HCEC 1CT (cell line): Measurements from ENCODE around the gene CERT1.
"Not testable (repeated sequence)": the region's sequence is repeated elsewhere in the genome, so short reads cannot be mapped to it uniquely, and the experiment has no call there.

ENCODE experiments used
- DNase-seq: peaks from one replicate; pipeline ENCODE4 v3.0.0-alpha.2; 2017

CERT1 gene

DNA sequence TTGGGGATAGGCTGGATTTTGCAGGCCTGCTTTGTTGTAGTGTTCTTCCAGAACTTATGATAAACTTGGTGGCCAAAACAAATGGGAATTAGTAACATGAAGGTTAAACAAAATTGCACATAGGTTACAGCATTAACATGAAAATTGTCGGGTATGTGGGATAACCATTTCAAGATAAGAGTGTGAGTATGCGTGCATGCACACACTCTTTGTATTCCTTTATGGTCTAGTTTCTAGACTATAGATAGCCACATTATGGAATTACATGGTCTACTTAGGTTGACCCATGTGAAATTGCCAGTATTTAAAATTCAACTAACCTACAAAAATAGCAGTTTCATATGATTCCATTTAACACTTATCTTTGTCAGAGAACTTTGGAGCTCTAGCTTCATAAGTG, 173.0 kb downstream of the CERT1 start:
- DNase-seq = no peak

DNA sequence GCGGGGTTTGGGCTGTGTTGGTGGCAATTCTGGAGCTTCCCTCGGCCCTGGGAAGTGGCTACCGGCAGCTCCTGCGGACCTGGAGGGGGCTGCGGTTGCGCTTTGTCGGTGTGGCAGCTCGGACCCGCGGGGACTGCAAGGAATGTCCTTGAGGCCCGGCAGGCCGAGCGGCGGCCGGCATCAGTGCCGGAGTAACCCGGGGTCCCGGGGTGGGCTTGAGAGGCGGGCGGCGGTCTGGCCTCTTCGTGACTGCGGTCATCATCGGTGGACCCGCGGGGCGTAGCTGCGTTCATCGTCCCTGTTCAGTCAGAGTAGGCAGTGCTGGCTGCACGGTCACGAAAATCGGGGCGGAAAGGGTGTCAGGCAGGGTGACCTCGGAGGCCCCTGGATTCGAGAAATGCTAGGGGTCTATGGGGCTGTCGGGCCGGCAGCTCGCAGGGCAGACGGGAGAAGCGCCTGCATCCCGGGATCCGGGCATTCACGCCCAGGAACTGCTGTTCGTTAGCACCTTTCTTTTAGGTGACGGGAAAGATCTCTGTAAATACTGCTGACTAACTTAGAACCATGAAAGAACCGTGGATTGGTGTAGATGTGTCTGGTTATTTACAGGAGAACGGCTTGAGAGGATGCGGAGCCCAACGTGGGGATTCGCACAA, 173.9 kb downstream of the CERT1 start:
- DNase-seq = no peak

DNA sequence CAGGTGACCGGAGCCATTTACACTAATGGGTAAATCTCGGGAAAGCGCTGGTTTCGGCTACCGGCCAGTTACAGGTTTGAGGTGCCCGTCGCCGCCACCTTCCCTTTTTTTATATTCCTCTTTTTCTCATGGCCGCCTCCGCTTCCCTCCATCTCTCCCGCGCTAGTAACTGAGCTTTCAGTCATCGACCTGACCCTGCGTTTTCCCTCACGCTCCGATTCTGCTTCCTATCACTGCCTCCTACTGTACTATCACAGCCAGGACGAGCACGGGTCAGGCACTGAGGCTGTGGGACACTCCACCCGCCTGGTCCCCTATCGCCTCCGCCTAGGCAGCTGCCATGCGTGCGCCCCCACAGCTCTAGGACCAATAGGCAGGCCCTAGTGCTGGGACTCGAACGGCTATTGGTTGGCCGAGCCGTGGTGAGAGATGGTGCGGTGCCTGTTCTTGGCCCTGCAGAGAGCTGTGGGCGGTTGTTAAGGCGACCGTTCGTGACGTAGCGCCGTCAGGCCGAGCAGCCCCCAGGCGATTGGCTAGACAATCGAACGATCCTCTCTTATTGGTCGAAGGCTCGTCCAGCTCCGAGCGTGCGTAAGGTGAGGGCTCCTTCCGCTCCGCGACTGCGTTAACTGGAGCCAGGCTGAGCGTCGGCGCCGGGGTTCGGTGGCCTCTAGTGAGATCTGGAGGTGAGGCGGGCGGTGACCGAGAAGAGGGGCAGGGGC, 174.7 kb downstream of the CERT1 start, which contains the start of gene HMGCR:
Gene HMGCR (plus strand): TSS at position 606 of the 722 bp plus-strand sequence. CDS start 5,386 bp downstream, outside the sequence.
- DNase-seq = peak; percentile 100

DNA sequence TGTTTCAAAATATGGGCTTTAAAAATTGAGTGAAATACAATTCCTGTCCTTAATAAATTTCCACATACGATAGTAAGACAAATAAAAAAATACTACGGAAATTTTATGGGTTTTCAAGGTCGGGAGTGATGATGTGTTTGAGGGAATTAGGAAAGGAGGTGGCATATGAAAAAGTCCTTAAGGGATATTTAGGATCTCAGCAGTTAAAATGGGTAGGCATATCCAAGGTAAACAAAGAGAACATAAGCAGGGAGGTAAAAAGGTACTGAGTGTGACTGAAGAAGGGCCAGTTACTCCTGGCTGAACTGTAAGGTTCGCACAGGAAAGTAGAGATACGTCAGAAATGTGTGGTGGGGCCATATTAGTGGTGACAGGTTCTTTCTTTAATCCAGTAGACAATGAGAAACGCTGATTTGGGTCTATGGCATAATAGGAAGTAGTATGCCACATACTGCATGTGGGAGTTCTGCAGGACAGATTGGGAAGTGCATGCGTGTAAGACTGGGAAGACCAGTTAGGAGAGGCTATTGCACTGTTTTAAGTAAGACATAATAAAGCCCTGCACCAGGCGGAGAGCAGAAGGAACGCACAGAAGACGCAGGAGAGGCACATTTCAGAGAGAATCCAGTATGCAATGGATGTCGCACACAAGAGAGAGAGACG, 175.3 kb downstream of the CERT1 start:
- peak; percentile 89 for DNase-seq

DNA sequence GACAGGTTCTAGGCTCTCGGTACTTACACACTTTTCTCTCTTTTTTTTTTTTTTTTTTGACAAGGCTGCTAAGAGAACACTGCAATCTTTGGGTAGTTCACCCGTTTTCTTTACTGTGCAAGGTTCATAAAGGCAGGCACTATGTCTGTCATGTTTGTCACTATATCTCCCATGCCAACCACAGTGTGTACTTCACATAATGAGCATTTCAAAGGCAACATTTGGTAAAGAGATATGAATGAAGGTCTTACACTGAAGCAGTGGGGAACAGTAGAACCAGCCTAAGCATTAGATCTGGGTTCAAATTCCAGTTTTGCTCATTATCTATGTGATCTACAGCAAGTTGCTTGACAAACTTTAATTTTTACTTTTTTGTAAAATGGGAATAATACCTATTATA, 175.9 kb downstream of the CERT1 start:
- no peak for DNase-seq

DNA sequence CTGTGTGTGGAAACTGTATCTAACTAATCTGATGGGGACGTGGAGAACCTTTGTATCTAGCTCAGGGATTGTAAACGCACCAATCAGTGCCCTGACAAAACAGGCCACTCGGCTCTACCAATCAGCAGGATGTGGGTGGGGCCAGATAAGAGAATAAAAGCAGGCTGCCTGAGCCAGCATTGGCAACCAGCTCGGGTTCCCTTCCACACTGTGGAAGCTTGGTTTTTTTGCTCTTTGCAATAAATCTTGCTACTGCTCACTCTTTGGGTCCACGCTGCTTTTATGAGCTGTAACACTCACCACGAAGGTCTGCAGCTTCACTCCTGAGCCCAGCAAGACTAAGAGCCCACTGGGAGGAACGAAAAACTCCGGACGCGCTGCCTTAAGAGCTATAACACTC, 177.0 kb downstream of the CERT1 start:
- not testable (repeated sequence) for DNase-seq

DNA sequence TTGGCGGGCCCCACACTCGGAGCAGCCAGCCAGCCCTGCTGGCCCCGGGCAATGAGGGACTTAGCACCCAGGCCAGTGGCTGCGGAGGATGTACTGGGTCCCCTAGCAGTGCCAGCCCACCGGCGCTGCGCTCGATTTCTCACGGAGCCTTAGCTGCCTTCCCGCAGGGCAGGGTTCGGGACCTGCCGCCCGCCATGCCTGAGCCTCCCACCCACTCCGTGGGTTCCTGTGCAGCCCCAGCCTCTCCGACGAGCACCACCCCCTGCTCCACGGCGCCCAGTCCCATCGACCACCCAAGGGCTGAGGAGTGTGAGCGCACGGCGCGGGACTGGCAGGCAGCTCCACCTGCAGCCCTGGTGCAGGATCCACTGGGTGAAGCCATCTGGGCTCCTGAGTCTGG, 177.7 kb downstream of the CERT1 start:
- DNase-seq = not testable (repeated sequence)

DNA sequence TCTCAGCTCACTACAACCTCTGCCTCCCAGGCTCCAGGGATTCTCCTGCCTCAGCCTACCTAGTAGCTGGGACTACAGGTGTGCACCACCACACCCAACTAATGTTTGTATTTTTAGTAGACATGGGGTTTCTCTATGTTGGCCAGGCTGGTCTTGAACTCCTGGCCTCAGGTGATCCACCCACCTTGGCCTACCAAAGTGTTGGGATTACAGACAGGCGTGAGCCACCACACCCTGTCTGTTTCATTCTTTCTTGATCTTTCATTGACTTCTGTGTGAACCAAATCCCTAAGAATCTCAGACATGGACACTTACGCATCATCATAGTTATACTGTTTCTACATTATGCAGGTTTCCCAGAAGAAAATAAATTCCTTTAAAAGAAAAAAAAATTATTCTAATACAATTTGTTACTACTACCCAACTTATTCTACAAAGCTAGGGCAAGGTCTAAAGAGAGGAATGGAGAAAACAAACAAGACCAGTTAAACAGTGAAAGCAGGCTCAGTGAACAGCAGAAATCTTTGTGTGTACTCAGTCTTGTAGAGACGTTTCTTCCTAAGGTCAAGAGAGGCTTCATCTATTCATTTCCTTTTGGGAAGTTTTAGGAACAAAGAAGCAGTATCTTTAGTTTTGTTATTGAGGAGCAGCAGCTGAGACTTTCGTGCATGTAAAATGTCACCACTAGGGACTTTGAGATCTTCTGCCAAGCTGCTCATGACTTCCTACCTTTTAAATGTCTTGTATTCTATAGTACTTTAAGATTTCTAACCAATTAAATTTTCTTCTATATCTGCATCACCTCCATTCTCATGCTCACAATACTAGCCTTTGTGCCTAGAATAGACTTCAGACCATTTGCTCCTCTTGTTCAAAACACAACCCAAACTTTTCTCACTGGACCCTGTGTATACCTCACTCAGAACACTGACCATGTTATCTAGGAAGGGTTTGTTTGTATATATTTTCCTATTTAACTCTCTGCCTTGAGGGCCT, 180.0 kb downstream of the CERT1 start:
- no peak for DNase-seq

DNA sequence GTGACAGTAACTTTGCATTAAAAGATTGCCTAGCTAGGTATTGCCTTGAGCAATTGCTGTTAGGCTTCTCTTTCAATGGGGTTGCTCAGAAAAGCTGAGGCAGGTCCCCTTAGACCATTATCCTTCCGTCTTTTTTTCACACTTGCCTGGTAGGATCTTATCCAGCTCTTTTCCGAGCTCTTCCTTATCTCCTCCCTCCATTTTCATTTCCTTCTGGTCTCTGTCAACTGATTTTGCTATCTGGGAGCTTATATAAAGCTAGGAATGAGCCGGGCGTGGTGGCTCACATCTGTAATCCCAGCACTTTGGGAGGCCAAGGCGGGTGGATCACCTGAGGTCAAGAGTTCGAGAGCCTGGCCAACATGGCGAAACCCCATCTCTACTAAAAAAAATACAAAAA, 181.0 kb downstream of the CERT1 start:
- no peak for DNase-seq
